ENCODE measurements around the gene OR7G2. TPM values are rescaled to one million over a fixed set of nuclear protein-coding genes. Genes with fewer than 3 reads are reported as not detected.

Gene OR7G2
- total and polyA plus RNA-seq, 2 donors (not counting 3 experiments of a cell fraction or from before 2014, with no cell fraction given): not detected

- Histone ChIP-seq H3K4me2 (ENCODE audit: insufficient read depth, low read length) (no peak overlapping the region), H3K27me3 (ENCODE audit: control insufficient read depth in 2 of 2, insufficient read depth in 2 of 2, low read length in 2 of 2) (no peaks in the 10 kb centered on the region), H3K4me1 (ENCODE audit: control insufficient read depth, extremely low read depth, insufficient read depth, low read length) (no peaks in the 10 kb centered on the region), H3K36me3 (ENCODE audit: control insufficient read depth in 2 of 2, extremely low read depth in 1 of 2, insufficient read depth in 2 of 2, low read length in 2 of 2) (peaks cover 7 to 12% of the 10 kb centered on the region in 2 experiments), H4K20me1 (replicated peaks; ENCODE audit: control insufficient read depth, extremely low read depth, insufficient read depth, low read length) (no peaks in the 10 kb centered on the region), H3K9me1 (replicated peaks; ENCODE audit: control insufficient read depth, extremely low read depth, insufficient read depth, low read length) (no peaks in the 10 kb centered on the region), H3K4me3 (replicated peaks in 1 of 3; ENCODE audit: insufficient read depth in 1 of 3, low read depth in 1 of 3, low read length in 3 of 3) (no peak overlapping the region), H3K79me2 (ENCODE audit: control insufficient read depth, insufficient read depth, low read length) (peaks cover 92% of the 10 kb centered on the region), H3K9ac (replicated peaks; ENCODE audit: extremely low read depth, insufficient read depth, low read length) (no peak overlapping the region), H2AFZ (ENCODE audit: low read depth, low read length) (no peak overlapping the region), H3K9me3 (replicated peaks; ENCODE audit: control insufficient read depth, insufficient read depth, low read length) (no peaks in the 10 kb centered on the region), H3K27ac (ENCODE audit: insufficient read depth, low read depth, low read length) (no peak overlapping the region)
- DNase-seq (ENCODE audit: low read depth, low spot score): no peak
- BruUV-seq (replicated peaks): no TSS peak
- intact Hi-C loops (cut with micrococcal nuclease): no loop called here
- POLR2A ChIA-PET: no interaction called here
- CTCF ChIA-PET: no interaction called here
- FAIRE-seq: no peak
- dilution Hi-C loops (cut with MboI; ENCODE audit: extremely low pct_ligation_motif_present, low sequenced_read_pairs): no loop called here
- TF ChIP-seq FOS (IDR thresholded peaks at IDR 0.05; ENCODE audit: borderline replicate concordance, insufficient read depth, low read length): no peak
- TF ChIP-seq GATA2 (IDR thresholded peaks at IDR 0.05; ENCODE audit: insufficient read depth, insufficient read length, low read depth, low read length): no peak
- TF ChIP-seq MYC (IDR thresholded peaks at IDR 0.05; ENCODE audit: low read depth, low read length): no peak
- no peak for TF ChIP-seq POLR2AphosphoS5 (IDR thresholded peaks at IDR 0.05; ENCODE audit: insufficient read depth, low read depth, low read length)
- TF ChIP-seq MAX (IDR thresholded peaks at IDR 0.05; ENCODE audit: insufficient read depth, insufficient read length): no peak
- TF ChIP-seq POLR2A (IDR thresholded peaks at IDR 0.05; ENCODE audit: low read depth, low read length): no peak
- TF ChIP-seq JUN (IDR thresholded peaks at IDR 0.05; ENCODE audit: borderline replicate concordance, insufficient read depth, insufficient read length, low read depth): no peak
- TF ChIP-seq EZH2 (IDR thresholded peaks at IDR 0.05; ENCODE audit: borderline replicate concordance, low read depth, low read length, severe bottlenecking): no peak
- TF ChIP-seq, protein P1, sequence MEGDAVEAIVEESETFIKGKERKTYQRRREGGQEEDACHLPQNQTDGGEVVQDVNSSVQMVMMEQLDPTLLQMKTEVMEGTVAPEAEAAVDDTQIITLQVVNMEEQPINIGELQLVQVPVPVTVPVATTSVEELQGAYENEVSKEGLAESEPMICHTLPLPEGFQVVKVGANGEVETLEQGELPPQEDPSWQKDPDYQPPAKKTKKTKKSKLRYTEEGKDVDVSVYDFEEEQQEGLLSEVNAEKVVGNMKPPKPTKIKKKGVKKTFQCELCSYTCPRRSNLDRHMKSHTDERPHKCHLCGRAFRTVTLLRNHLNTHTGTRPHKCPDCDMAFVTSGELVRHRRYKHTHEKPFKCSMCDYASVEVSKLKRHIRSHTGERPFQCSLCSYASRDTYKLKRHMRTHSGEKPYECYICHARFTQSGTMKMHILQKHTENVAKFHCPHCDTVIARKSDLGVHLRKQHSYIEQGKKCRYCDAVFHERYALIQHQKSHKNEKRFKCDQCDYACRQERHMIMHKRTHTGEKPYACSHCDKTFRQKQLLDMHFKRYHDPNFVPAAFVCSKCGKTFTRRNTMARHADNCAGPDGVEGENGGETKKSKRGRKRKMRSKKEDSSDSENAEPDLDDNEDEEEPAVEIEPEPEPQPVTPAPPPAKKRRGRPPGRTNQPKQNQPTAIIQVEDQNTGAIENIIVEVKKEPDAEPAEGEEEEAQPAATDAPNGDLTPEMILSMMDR (IDR thresholded peaks at IDR 0.05; ENCODE audit: extremely low read depth in 1 of 2, insufficient read depth in 1 of 2, low read depth in 1 of 2, low read length in 2 of 2): no peak
Observed at GRCh38 chr19:9151367-9151766, 44.1 kb upstream of the OR7G2 start.
